K562 (cell line): ENCODE measurements around the gene LDAF1. TPM values are rescaled to one million over a fixed set of nuclear protein-coding genes. Genes with fewer than 3 reads are reported as not detected.

Experiments
- ATAC-seq: fragments of 200-7000 bp; cut with Tn5 transposase; 3 replicates; pipeline ENCODE4 v1.9.1; 2020; ENCODE audit warnings: moderate library complexity
- BruUV-seq: library from RNA; stranded (reverse); fragments of 400-500 nt; replicated peaks from 2 replicates; lab custom pipeline; 2021; lab: Mats Ljungman, UMichigan
- CTCF ChIA-PET: fragments of 300-600 bp; formaldehyde crosslinking; extraction: SDS; loops from one replicate; lab custom pipeline; 2021; ENCODE audit warnings: low intra/inter-chr PET ratio; lab: Yijun Ruan, JAX
- POLR2A ChIA-PET: fragments of 300-600, 350-650 bp; sonication (Branson Sonifier 250); formaldehyde crosslinking; extraction: SDS; loops from one replicate; lab custom pipeline; 2021; ENCODE audit warnings: antibody characterized with exemption, inconsistent platforms; lab: Yijun Ruan, JAX
- DNase-seq, 4 experiments: peaks; one replicate each; pipeline versions ENCODE4 v3.0.0 to v3.0.0-alpha.2; 2011 to 2018; ENCODE audit warnings: low spot score in 3 of 4, mixed read lengths in 3 of 4; ENCODE audit errors: extremely low read depth in 1 of 4
- FAIRE-seq: peaks from 2 replicates; lab custom pipeline; 2011; peaks lifted over from hg19 to GRCh38; lab: Jason Lieb, UNC
- H2AFZ ChIP-seq: 2 replicates; pipeline ENCODE4 v1.6.0; 2011; ENCODE audit warnings: low read depth, low read length, control low read depth, inconsistent platforms
- H3K27ac ChIP-seq: fragments of 200-600 bp; 3 replicates; pipeline ENCODE4 v1.8.0; 2011; ENCODE audit warnings: low read depth, mild to moderate bottlenecking, control low read depth, inconsistent platforms, low read length, moderate library complexity, mixed read lengths; ENCODE audit errors: extremely low read depth
- H3K27me3 ChIP-seq, 2 experiments: fragments of 300-600 bp in 1 of 2; 2 replicates in 1 of 2; 3 replicates in 1 of 2; pipeline versions ENCODE4 v1.6.0 to v1.8.0; 2011; ENCODE audit warnings: inconsistent platforms in 2 of 2, low read length in 2 of 2, mild to moderate bottlenecking in 1 of 2, mixed read lengths in 1 of 2, moderate library complexity in 1 of 2; ENCODE audit not compliant: control insufficient read depth in 2 of 2, insufficient read depth in 2 of 2
- H3K36me3 ChIP-seq: fragments of 300-600 bp; 3 replicates; pipeline ENCODE4 v1.8.0; 2011; ENCODE audit warnings: mild to moderate bottlenecking, low read length, inconsistent platforms; ENCODE audit not compliant: control insufficient read depth, insufficient read depth
- H3K4me1 ChIP-seq, 2 experiments: fragments of 200-600 bp in 1 of 2; replicated peaks in 1 of 2; 2 replicates in 1 of 2; 3 replicates in 1 of 2; pipeline versions ENCODE4 v1.5.1 to v1.8.0; 2011; ENCODE audit warnings: inconsistent platforms in 2 of 2, low read length in 2 of 2, mild to moderate bottlenecking in 1 of 2, mixed read lengths in 1 of 2, moderate library complexity in 1 of 2; ENCODE audit not compliant: control insufficient read depth in 2 of 2, insufficient read depth in 2 of 2
- H3K4me2 ChIP-seq: 2 replicates; pipeline ENCODE4 v1.6.1; 2011; ENCODE audit warnings: low read length, control low read depth, inconsistent platforms, mixed read lengths; ENCODE audit not compliant: insufficient read depth
- H3K4me3 ChIP-seq: fragments of 200-600 bp; sonication (generic), shearing (Covaris generic); 2 replicates; pipeline ENCODE4 v1.5.1; 2016; ENCODE audit warnings: control low read depth, inconsistent platforms
- H3K79me2 ChIP-seq: fragments of 200-600 bp; 3 replicates; pipeline ENCODE4 v1.8.0; 2011; ENCODE audit warnings: low read length, inconsistent platforms; ENCODE audit not compliant: control insufficient read depth, insufficient read depth
- H3K9ac ChIP-seq, 2 experiments: 2 replicates each; pipeline versions ENCODE4 v1.6.0 to v1.6.1; 2011; ENCODE audit warnings: low read depth in 2 of 2, low read length in 2 of 2, control low read depth in 1 of 2, inconsistent platforms in 1 of 2, mild to moderate bottlenecking in 1 of 2, mixed read lengths in 1 of 2; ENCODE audit not compliant: insufficient read depth in 1 of 2
- H3K9me1 ChIP-seq: one replicate; pipeline ENCODE4 v1.6.0; 2011; ENCODE audit warnings: inconsistent platforms, mild to moderate bottlenecking, low read length, moderate library complexity; ENCODE audit not compliant: control insufficient read depth, insufficient read depth
- H3K9me3 ChIP-seq: replicated peaks from 2 replicates; pipeline ENCODE4 v1.5.1; 2011; ENCODE audit warnings: low read depth, low read length, inconsistent platforms; ENCODE audit not compliant: control insufficient read depth, insufficient read depth
- H4K20me1 ChIP-seq: replicated peaks from 2 replicates; pipeline ENCODE4 v1.6.1; 2011; ENCODE audit warnings: low read length, inconsistent platforms, mixed read lengths; ENCODE audit not compliant: control insufficient read depth, insufficient read depth
- CREB3L1 ChIP-seq: fragments of 450-650 bp; IDR thresholded peaks from 2 replicates; pipeline ENCODE4 v1.6.1; 2014; ENCODE audit warnings: low read depth, mild to moderate bottlenecking, moderate library complexity, borderline replicate concordance
- CTCFL ChIP-seq: IDR thresholded peaks from 2 replicates; pipeline ENCODE4 v1.6.1; 2011; ENCODE audit warnings: borderline replicate concordance, low read depth, mild to moderate bottlenecking, moderate library complexity, low read length; ENCODE audit not compliant: insufficient read depth, poor library complexity, severe bottlenecking
- HDGF ChIP-seq: fragments of 450-650 bp; IDR thresholded peaks from 2 replicates; pipeline ENCODE4 v1.6.1; 2016
- KDM1A ChIP-seq, 2 experiments: fragments of 450-650 bp; IDR thresholded peaks; 2 replicates each; pipeline ENCODE4 v1.6.1; 2016; ENCODE audit warnings: mild to moderate bottlenecking in 2 of 2
- RCOR1 ChIP-seq, 2 experiments: IDR thresholded peaks; 2 replicates each; pipeline ENCODE4 v1.6.1; 2012; ENCODE audit warnings: low read depth in 2 of 2, low read length in 2 of 2, borderline replicate concordance in 1 of 2, improper control_type of control experiment in 1 of 2
- SNIP1 ChIP-seq: fragments of 450-650 bp; IDR thresholded peaks from 2 replicates; pipeline ENCODE4 v1.7.1; 2017; ENCODE audit warnings: low read depth, mild to moderate bottlenecking
- TCF7 ChIP-seq: sonication (generic); IDR thresholded peaks from 2 replicates; pipeline ENCODE4 v1.6.1; 2016; ENCODE audit warnings: antibody characterized with exemption, borderline replicate concordance
- ZFP30 ChIP-seq: fragments of 250-450 bp; sonication (Bioruptor Pico); IDR thresholded peaks from 2 replicates; pipeline ENCODE4 v1.8.0; 2022; ENCODE audit warnings: moderate library complexity, mild to moderate bottlenecking, inconsistent platforms, borderline replicate concordance
- ZKSCAN1 ChIP-seq: fragments of 150-350 bp; IDR thresholded peaks from 2 replicates; pipeline ENCODE4 v1.6.1; 2016; ENCODE audit warnings: low read depth, low read length
- ZNF398 ChIP-seq: fragments of 250-450 bp; sonication (Bioruptor Pico); IDR thresholded peaks from 2 replicates; pipeline ENCODE4 v1.8.0; 2021; ENCODE audit warnings: moderate library complexity, mild to moderate bottlenecking, inconsistent platforms
- ZNF444 ChIP-seq: fragments of 250-450 bp; sonication (Bioruptor Pico); IDR thresholded peaks from 2 replicates; pipeline ENCODE4 v1.4.0; 2020; ENCODE audit warnings: mild to moderate bottlenecking, moderate library complexity
- ZNF707 ChIP-seq: fragments of 250-450 bp; sonication (Bioruptor Pico); conservative IDR thresholded peaks from 2 replicates; pipeline ENCODE4 v1.8.0; 2022; ENCODE audit warnings: inconsistent platforms, mild to moderate bottlenecking, moderate library complexity
- WGBS: fragments of 100-300 bp; shearing (Covaris generic); methylation state at CpG from one replicate; pipeline ENCODE4 v1.1.6; 2016; ENCODE audit warnings: low coverage, mixed read lengths; ENCODE audit not compliant: insufficient coverage; ENCODE audit errors: missing lambda C conversion rate; 5-methylcytosine and 5-hydroxymethylcytosine counted together
- in situ Hi-C: fragments of 300-500 bp; cut with MboI; formaldehyde crosslinking; loops from 4 replicates; pipeline ENCODE4 v1.15.0; 2018; ENCODE audit warnings: inconsistent platforms, mixed read lengths
- intact Hi-C: fragments of 100-400 bp; cut with micrococcal nuclease; formaldehyde crosslinking; loops from 2 replicates; pipeline ENCODE4 v1.14.2; 2022
- polyA plus RNA-seq, 8 experiments: library from polyadenylated mRNA; depleted of rRNA in 4 of 8; stranded (reverse) in 5 of 8; unstranded in 3 of 8; fragments of >200 nt; fragmentation: Nextera tagmentation in 2 of 8; fragmentation: Illumina TruSeq in 1 of 8; extraction: Ambion mirVana in 2 of 8; extraction: Trizol in 1 of 8; gene quantifications; 2 replicates each; pipeline versions ENCODE4 v1.2.1 to v1.2.3, GENCODE V29; 2011 to 2014; ENCODE audit warnings: inconsistent platforms in 1 of 8, missing spikeins in 1 of 8
- total RNA-seq, 7 experiments: library from RNA; depleted of rRNA in 6 of 7; stranded (reverse); fragments of >200 nt in 6 of 7; fragmentation: Illumina TruSeq in 2 of 7; extraction: Trizol in 2 of 7; gene quantifications; 2 replicates each; pipeline versions ENCODE4 v1.2.1 to v1.2.3, GENCODE V29; 2011 to 2021; ENCODE audit warnings: low replicate concordance in 1 of 7

LDAF1 gene
- total and polyA plus RNA-seq, 9 of the 15 experiments (the other 6 are each of a cell fraction or from before 2014, with no cell fraction given) = 7.0 to 20.1 (median 12.5) TPM

GRCh38 chr16:21126518-21126917 is 32.0 kb upstream of the LDAF1 start:
- no peak for FAIRE-seq
- no peak for DNase-seq
- TF ChIP-seq ZNF707 (CRISPR knock-in tag) (no peak), ZNF398 (CRISPR knock-in tag) (no peak), ZNF444 (CRISPR knock-in tag) (no peak), TCF7 (no peak), SNIP1 (no peak), CREB3L1 (no peak), CTCFL (no peak), RCOR1 (IDR thresholded peaks at IDR 0.05; ENCODE audit: borderline replicate concordance in 1 of 2, low read depth in 2 of 2, low read length in 2 of 2) (no peak), ZFP30 (CRISPR knock-in tag) (no peak), KDM1A (IDR thresholded peaks at IDR 0.05) (no peak), ZKSCAN1 (no peak), HDGF (no peak)

More at GRCh38 chr16:21126518-21126917, 32.0 kb upstream of the LDAF1 start:
- H3K9me3 ChIP-seq = no peaks in the 10 kb centered on the region
- no peaks in the 10 kb centered on the region; a peak in 1 of 5 replicates for H3K4me1 ChIP-seq
- H3K9ac ChIP-seq = no peak overlapping the region
- no peaks in the 10 kb centered on the region for H3K36me3 ChIP-seq
- no TSS peak for BruUV-seq
- H3K4me3 ChIP-seq = no peak overlapping the region
- no peaks in the 10 kb centered on the region for H3K79me2 ChIP-seq
- 16% methylated on average over 7 of the region's 7 CpGs for WGBS
- no peak overlapping the region for H3K4me2 ChIP-seq
- intact Hi-C loops = no loop called here
- ATAC-seq = no peak
- no peak overlapping the region for H3K27ac ChIP-seq
- H4K20me1 ChIP-seq = no peaks in the 10 kb centered on the region
- H3K9me1 ChIP-seq = no peaks in the 10 kb centered on the region
- H2AFZ ChIP-seq = no peak overlapping the region
- ChIA-PET CTCF (no interaction called here), POLR2A (no interaction called here)
- peaks cover 4 to 10% of the 10 kb centered on the region in 2 experiments; a peak in 3 of 5 replicates for H3K27me3 ChIP-seq
- in situ Hi-C loops = no loop called here
